K562 (cell line): ENCODE data around the gene CASP7. TPM values are rescaled to one million over a fixed set of nuclear protein-coding genes. Genes with fewer than 3 reads are reported as not detected.

Experiments used
- ATAC-seq: fragments of 200-7000 bp; cut with Tn5 transposase; 3 replicates; pipeline ENCODE4 v1.9.1; 2020; ENCODE audit warnings: moderate library complexity
- BruUV-seq: library from RNA; stranded (reverse); fragments of 400-500 nt; replicated peaks from 2 replicates; lab custom pipeline; 2021; lab: Mats Ljungman, UMichigan
- CTCF ChIA-PET: fragments of 300-600 bp; formaldehyde crosslinking; extraction: SDS; loops from one replicate; lab custom pipeline; 2021; ENCODE audit warnings: low intra/inter-chr PET ratio; lab: Yijun Ruan, JAX
- POLR2A ChIA-PET: fragments of 300-600, 350-650 bp; sonication (Branson Sonifier 250); formaldehyde crosslinking; extraction: SDS; loops from one replicate; lab custom pipeline; 2021; ENCODE audit warnings: antibody characterized with exemption, inconsistent platforms; lab: Yijun Ruan, JAX
- DNase-seq, 4 experiments: peaks; one replicate each; pipeline versions ENCODE4 v3.0.0 to v3.0.0-alpha.2; 2011 to 2018; ENCODE audit warnings: low spot score in 3 of 4, mixed read lengths in 3 of 4; ENCODE audit errors: extremely low read depth in 1 of 4
- FAIRE-seq: peaks from 2 replicates; lab custom pipeline; 2011; peaks lifted over from hg19 to GRCh38; lab: Jason Lieb, UNC
- H2AFZ ChIP-seq: 2 replicates; pipeline ENCODE4 v1.6.0; 2011; ENCODE audit warnings: low read depth, low read length, control low read depth, inconsistent platforms
- H3K27ac ChIP-seq: fragments of 200-600 bp; 3 replicates; pipeline ENCODE4 v1.8.0; 2011; ENCODE audit warnings: low read depth, mild to moderate bottlenecking, control low read depth, inconsistent platforms, low read length, moderate library complexity, mixed read lengths; ENCODE audit errors: extremely low read depth
- H3K27me3 ChIP-seq, 2 experiments: fragments of 300-600 bp in 1 of 2; 2 replicates in 1 of 2; 3 replicates in 1 of 2; pipeline versions ENCODE4 v1.6.0 to v1.8.0; 2011; ENCODE audit warnings: inconsistent platforms in 2 of 2, low read length in 2 of 2, mild to moderate bottlenecking in 1 of 2, mixed read lengths in 1 of 2, moderate library complexity in 1 of 2; ENCODE audit not compliant: control insufficient read depth in 2 of 2, insufficient read depth in 2 of 2
- H3K36me3 ChIP-seq: fragments of 300-600 bp; 3 replicates; pipeline ENCODE4 v1.8.0; 2011; ENCODE audit warnings: mild to moderate bottlenecking, low read length, inconsistent platforms; ENCODE audit not compliant: control insufficient read depth, insufficient read depth
- H3K4me1 ChIP-seq, 2 experiments: fragments of 200-600 bp in 1 of 2; replicated peaks in 1 of 2; 2 replicates in 1 of 2; 3 replicates in 1 of 2; pipeline versions ENCODE4 v1.5.1 to v1.8.0; 2011; ENCODE audit warnings: inconsistent platforms in 2 of 2, low read length in 2 of 2, mild to moderate bottlenecking in 1 of 2, mixed read lengths in 1 of 2, moderate library complexity in 1 of 2; ENCODE audit not compliant: control insufficient read depth in 2 of 2, insufficient read depth in 2 of 2
- H3K4me2 ChIP-seq: 2 replicates; pipeline ENCODE4 v1.6.1; 2011; ENCODE audit warnings: low read length, control low read depth, inconsistent platforms, mixed read lengths; ENCODE audit not compliant: insufficient read depth
- H3K4me3 ChIP-seq: fragments of 200-600 bp; sonication (generic), shearing (Covaris generic); 2 replicates; pipeline ENCODE4 v1.5.1; 2016; ENCODE audit warnings: control low read depth, inconsistent platforms
- H3K79me2 ChIP-seq: fragments of 200-600 bp; 3 replicates; pipeline ENCODE4 v1.8.0; 2011; ENCODE audit warnings: low read length, inconsistent platforms; ENCODE audit not compliant: control insufficient read depth, insufficient read depth
- H3K9ac ChIP-seq, 2 experiments: 2 replicates each; pipeline versions ENCODE4 v1.6.0 to v1.6.1; 2011; ENCODE audit warnings: low read depth in 2 of 2, low read length in 2 of 2, control low read depth in 1 of 2, inconsistent platforms in 1 of 2, mild to moderate bottlenecking in 1 of 2, mixed read lengths in 1 of 2; ENCODE audit not compliant: insufficient read depth in 1 of 2
- H3K9me1 ChIP-seq: one replicate; pipeline ENCODE4 v1.6.0; 2011; ENCODE audit warnings: inconsistent platforms, mild to moderate bottlenecking, low read length, moderate library complexity; ENCODE audit not compliant: control insufficient read depth, insufficient read depth
- H3K9me3 ChIP-seq: replicated peaks from 2 replicates; pipeline ENCODE4 v1.5.1; 2011; ENCODE audit warnings: low read depth, low read length, inconsistent platforms; ENCODE audit not compliant: control insufficient read depth, insufficient read depth
- H4K20me1 ChIP-seq: replicated peaks from 2 replicates; pipeline ENCODE4 v1.6.1; 2011; ENCODE audit warnings: low read length, inconsistent platforms, mixed read lengths; ENCODE audit not compliant: control insufficient read depth, insufficient read depth
- CAMTA2 ChIP-seq: fragments of 250-450 bp; sonication (Bioruptor Pico); conservative IDR thresholded peaks from 2 replicates; pipeline ENCODE4 v1.5.1; 2022
- ZNF134 ChIP-seq: fragments of 250-450 bp; sonication (Bioruptor Pico); conservative IDR thresholded peaks from 2 replicates; pipeline ENCODE4 v1.4.0; 2020
- ZNF253 ChIP-seq: fragments of 250-450 bp; sonication (Bioruptor Pico); conservative IDR thresholded peaks from 2 replicates; pipeline ENCODE4 v1.6.1; 2021; ENCODE audit warnings: mild to moderate bottlenecking
- whole genome bisulfite sequencing: fragments of 100-300 bp; shearing (Covaris generic); methylation state at CpG from one replicate; pipeline ENCODE4 v1.1.6; 2016; ENCODE audit warnings: low coverage, mixed read lengths; ENCODE audit not compliant: insufficient coverage; ENCODE audit errors: missing lambda C conversion rate; 5-methylcytosine and 5-hydroxymethylcytosine counted together
- in situ Hi-C: fragments of 300-500 bp; cut with MboI; formaldehyde crosslinking; loops from 4 replicates; pipeline ENCODE4 v1.15.0; 2018; ENCODE audit warnings: inconsistent platforms, mixed read lengths
- intact Hi-C: fragments of 100-400 bp; cut with micrococcal nuclease; formaldehyde crosslinking; loops from 2 replicates; pipeline ENCODE4 v1.14.2; 2022
- polyA plus RNA-seq, 8 experiments: library from polyadenylated mRNA; depleted of rRNA in 4 of 8; stranded (reverse) in 5 of 8; unstranded in 3 of 8; fragments of >200 nt; fragmentation: Nextera tagmentation in 2 of 8; fragmentation: Illumina TruSeq in 1 of 8; extraction: Ambion mirVana in 2 of 8; extraction: Trizol in 1 of 8; gene quantifications; 2 replicates each; pipeline versions ENCODE4 v1.2.1 to v1.2.3, GENCODE V29; 2011 to 2014; ENCODE audit warnings: inconsistent platforms in 1 of 8, missing spikeins in 1 of 8
- total RNA-seq, 7 experiments: library from RNA; depleted of rRNA in 6 of 7; stranded (reverse); fragments of >200 nt in 6 of 7; fragmentation: Illumina TruSeq in 2 of 7; extraction: Trizol in 2 of 7; gene quantifications; 2 replicates each; pipeline versions ENCODE4 v1.2.1 to v1.2.3, GENCODE V29; 2011 to 2021; ENCODE audit warnings: low replicate concordance in 1 of 7
- TF ChIP-seq, protein P1 (sequence below): fragments of 450-650 bp; formaldehyde crosslinking; IDR thresholded peaks from 2 replicates; pipeline ENCODE4 v1.4.0; 2020; ENCODE audit warnings: mild to moderate bottlenecking
- TF ChIP-seq, protein P2 (sequence below): fragments of 200-800 bp; sonication (Bioruptor generic); IDR thresholded peaks from 2 replicates; pipeline ENCODE4 v1.6.1; 2016; ENCODE audit warnings: missing genetic modification characterization, missing compliant biosample characterization

The CASP7 gene
- total and polyA plus RNA-seq, 9 of the 15 experiments (the other 6 are each of a cell fraction or from before 2014, with no cell fraction given) = 2.2 to 23.3 (median 9.0) TPM

DNA sequence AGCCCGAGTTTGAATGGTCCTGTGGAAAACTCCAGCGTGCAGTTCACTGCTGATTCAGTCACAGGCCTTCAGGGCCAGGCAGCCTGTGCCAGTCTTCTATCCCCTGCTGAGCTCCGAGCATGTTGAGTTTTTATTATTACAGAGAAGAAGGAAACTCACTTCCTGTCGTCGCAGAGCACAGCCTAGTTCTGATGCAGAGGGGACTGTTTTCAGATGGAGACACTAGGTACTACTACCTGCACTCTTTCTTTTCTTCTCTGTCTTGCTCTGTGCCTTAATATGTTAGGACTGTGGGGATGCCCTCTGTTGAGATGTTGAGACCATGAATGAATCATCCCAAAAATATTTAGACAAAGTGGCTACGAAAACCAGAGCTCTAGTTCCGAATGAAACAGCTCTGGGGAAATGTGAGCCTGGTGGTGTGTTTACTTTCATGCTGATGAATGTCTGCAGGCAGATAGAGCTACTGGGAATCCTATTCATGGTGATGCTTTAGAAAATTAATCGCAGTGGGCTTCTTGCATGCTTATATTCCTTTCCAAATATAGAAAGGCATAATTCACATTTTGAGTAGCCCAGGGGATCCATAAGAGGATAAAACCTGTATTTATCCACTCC lies 29.6 kb downstream of the CASP7 start:
- Histone ChIP-seq H3K9ac (no peak overlapping the region), H4K20me1 (no peaks in the 10 kb centered on the region), H2AFZ (no peak overlapping the region), H3K36me3 (no peaks in the 10 kb centered on the region), H3K79me2 (no peaks in the 10 kb centered on the region), H3K4me1 (no peaks in the 10 kb centered on the region; a peak in 1 of 5 replicates), H3K27ac (no peak overlapping the region), H3K27me3 (peaks cover 5 to 21% of the 10 kb centered on the region in 2 experiments; a peak in 3 of 5 replicates), H3K4me3 (no peak overlapping the region), H3K9me1 (no peaks in the 10 kb centered on the region), H3K4me2 (no peak overlapping the region), H3K9me3 (no peaks in the 10 kb centered on the region)
- intact Hi-C loops (loop anchor here (10.0 kb wide), 1 partner anchor 595 kb away; no protein-coding TSS in a partner anchor), in situ Hi-C loops (loop anchor here (10.0 kb wide), 1 partner anchor 395 kb away; no protein-coding TSS in a partner anchor)
- ATAC-seq (no peak), FAIRE-seq (no peak), DNase-seq (no peak)
- CTCF ChIA-PET = no interaction called here
- POLR2A ChIA-PET = no interaction called here
- 0% methylated on average over 3 of the region's 8 CpGs for WGBS
- TF ChIP-seq, protein P1, sequence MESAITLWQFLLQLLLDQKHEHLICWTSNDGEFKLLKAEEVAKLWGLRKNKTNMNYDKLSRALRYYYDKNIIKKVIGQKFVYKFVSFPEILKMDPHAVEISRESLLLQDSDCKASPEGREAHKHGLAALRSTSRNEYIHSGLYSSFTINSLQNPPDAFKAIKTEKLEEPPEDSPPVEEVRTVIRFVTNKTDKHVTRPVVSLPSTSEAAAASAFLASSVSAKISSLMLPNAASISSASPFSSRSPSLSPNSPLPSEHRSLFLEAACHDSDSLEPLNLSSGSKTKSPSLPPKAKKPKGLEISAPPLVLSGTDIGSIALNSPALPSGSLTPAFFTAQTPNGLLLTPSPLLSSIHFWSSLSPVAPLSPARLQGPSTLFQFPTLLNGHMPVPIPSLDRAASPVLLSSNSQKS (CRISPR knock-in tag) = no peak
- no peak for TF ChIP-seq ZNF253 (CRISPR knock-in tag)
- no TSS peak for BruUV-seq

DNA sequence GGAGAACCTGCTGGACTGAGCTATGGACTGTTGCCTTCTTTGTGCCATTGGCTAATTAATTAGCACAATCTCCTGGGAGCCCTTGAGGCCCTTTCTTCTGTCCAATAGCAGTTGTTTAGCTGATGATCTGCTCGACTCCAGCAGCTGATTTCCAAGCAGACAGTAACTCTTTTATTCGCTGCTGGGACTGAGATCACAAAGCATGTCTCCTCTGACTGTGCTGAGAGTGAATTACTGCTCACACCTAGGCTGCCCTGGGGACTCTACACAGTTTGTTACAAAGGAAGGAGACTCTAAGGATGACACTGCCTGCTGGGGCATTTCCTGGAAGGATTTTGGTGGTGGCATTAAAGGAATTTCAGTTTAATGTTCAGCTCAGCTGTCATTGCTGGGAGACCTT lies 31.4 kb downstream of the CASP7 start:
- no peak overlapping the region for H3K9ac ChIP-seq
- no peak overlapping the region for H2AFZ ChIP-seq
- no peak overlapping the region for H3K4me2 ChIP-seq
- H3K4me3 ChIP-seq = no peak overlapping the region
- intact Hi-C loops (no loop called here), in situ Hi-C loops (no loop called here)
- H3K9me3 ChIP-seq = no peaks in the 10 kb centered on the region
- ChIA-PET CTCF (no interaction called here), POLR2A (no interaction called here)
- peaks cover 5 to 21% of the 10 kb centered on the region in 2 experiments; a peak in 4 of 5 replicates for H3K27me3 ChIP-seq
- no peaks in the 10 kb centered on the region for H3K79me2 ChIP-seq
- H3K9me1 ChIP-seq = no peaks in the 10 kb centered on the region
- H4K20me1 ChIP-seq = no peaks in the 10 kb centered on the region
- FAIRE-seq = no peak
- no peak overlapping the region for H3K27ac ChIP-seq
- DNase-seq = no peak
- H3K36me3 ChIP-seq = no peaks in the 10 kb centered on the region
- ATAC-seq = no peak
- BruUV-seq = no TSS peak
- H3K4me1 ChIP-seq = no peaks in the 10 kb centered on the region; a peak in 1 of 5 replicates
- 0% methylated on average over 1 of the region's 2 CpGs for WGBS
- TF ChIP-seq, protein P2, sequence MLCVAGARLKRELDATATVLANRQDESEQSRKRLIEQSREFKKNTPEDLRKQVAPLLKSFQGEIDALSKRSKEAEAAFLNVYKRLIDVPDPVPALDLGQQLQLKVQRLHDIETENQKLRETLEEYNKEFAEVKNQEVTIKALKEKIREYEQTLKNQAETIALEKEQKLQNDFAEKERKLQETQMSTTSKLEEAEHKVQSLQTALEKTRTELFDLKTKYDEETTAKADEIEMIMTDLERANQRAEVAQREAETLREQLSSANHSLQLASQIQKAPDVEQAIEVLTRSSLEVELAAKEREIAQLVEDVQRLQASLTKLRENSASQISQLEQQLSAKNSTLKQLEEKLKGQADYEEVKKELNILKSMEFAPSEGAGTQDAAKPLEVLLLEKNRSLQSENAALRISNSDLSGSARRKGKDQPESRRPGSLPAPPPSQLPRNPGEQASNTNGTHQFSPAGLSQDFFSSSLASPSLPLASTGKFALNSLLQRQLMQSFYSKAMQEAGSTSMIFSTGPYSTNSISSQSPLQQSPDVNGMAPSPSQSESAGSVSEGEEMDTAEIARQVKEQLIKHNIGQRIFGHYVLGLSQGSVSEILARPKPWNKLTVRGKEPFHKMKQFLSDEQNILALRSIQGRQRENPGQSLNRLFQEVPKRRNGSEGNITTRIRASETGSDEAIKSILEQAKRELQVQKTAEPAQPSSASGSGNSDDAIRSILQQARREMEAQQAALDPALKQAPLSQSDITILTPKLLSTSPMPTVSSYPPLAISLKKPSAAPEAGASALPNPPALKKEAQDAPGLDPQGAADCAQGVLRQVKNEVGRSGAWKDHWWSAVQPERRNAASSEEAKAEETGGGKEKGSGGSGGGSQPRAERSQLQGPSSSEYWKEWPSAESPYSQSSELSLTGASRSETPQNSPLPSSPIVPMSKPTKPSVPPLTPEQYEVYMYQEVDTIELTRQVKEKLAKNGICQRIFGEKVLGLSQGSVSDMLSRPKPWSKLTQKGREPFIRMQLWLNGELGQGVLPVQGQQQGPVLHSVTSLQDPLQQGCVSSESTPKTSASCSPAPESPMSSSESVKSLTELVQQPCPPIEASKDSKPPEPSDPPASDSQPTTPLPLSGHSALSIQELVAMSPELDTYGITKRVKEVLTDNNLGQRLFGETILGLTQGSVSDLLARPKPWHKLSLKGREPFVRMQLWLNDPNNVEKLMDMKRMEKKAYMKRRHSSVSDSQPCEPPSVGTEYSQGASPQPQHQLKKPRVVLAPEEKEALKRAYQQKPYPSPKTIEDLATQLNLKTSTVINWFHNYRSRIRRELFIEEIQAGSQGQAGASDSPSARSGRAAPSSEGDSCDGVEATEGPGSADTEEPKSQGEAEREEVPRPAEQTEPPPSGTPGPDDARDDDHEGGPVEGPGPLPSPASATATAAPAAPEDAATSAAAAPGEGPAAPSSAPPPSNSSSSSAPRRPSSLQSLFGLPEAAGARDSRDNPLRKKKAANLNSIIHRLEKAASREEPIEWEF = no peak
- TF ChIP-seq ZNF134 (CRISPR knock-in tag) (no peak), CAMTA2 (CRISPR knock-in tag) (no peak)
